H1 (cell line): Measurements from ENCODE around the gene FUNDC1. TPM values are rescaled to one million over a fixed set of nuclear protein-coding genes. Genes with fewer than 3 reads are reported as not detected.

Source experiments
- CEBPB ChIP-seq: IDR thresholded peaks from 2 replicates; pipeline ENCODE4 v1.6.1; 2012; ENCODE audit warnings: low read depth, low read length
- CHD1 ChIP-seq: IDR thresholded peaks from 2 replicates; pipeline ENCODE4 v1.6.1; 2012; ENCODE audit warnings: low read depth, low read length, improper control_type of control experiment
- CTCF ChIP-seq, 3 experiments: IDR thresholded peaks; 1 replicate in 2 of 3; 2 replicates in 1 of 3; pipeline versions ENCODE4 v1.5.1 to v1.6.1; 2011; ENCODE audit warnings: low read length in 3 of 3, mild to moderate bottlenecking in 3 of 3, inconsistent platforms in 2 of 3, low read depth in 1 of 3, moderate library complexity in 1 of 3; ENCODE audit not compliant: insufficient read depth in 1 of 3; ENCODE audit errors: control extremely low read depth in 1 of 3
- GABPA ChIP-seq: IDR thresholded peaks from 2 replicates; pipeline ENCODE4 v1.6.1; 2011; ENCODE audit warnings: mild to moderate bottlenecking, low read length, moderate library complexity, borderline replicate concordance; ENCODE audit not compliant: insufficient read depth
- KDM5A ChIP-seq: fragments of 200-600 bp; IDR thresholded peaks from 2 replicates; pipeline ENCODE4 v1.7.1; 2012; ENCODE audit warnings: mild to moderate bottlenecking, low read length, inconsistent platforms, mixed read lengths
- SIX5 ChIP-seq: IDR thresholded peaks from 2 replicates; pipeline ENCODE4 v1.6.1; 2011; ENCODE audit warnings: mild to moderate bottlenecking, low read depth, low read length
- TAF1 ChIP-seq: IDR thresholded peaks from 2 replicates; pipeline ENCODE4 v1.6.1; 2011; ENCODE audit warnings: mild to moderate bottlenecking, low read depth, low read length
- polyA plus RNA-seq, 7 experiments: library from polyadenylated mRNA; depleted of rRNA in 3 of 7; stranded (reverse) in 5 of 7; unstranded in 2 of 7; fragments of >200 nt in 5 of 7; fragments of 200-250 nt in 2 of 7; gene quantifications; 1 replicate in 5 of 7; 2 replicates in 1 of 7; 4 replicates in 1 of 7; pipeline versions ENCODE4 v1.2.1 to v1.2.3, GENCODE V29; 2011 to 2013; ENCODE audit warnings: missing spikeins in 2 of 7, mixed read lengths in 2 of 7
- total RNA-seq: library from RNA; stranded (reverse); fragmentation: NEBNext Ultra II Directional; extraction: Animal tissue kit (Norgen Biotek cat#: 25700); gene quantifications from 2 replicates; pipeline ENCODE4 v1.2.1, GENCODE V29; 2021

The FUNDC1 gene
- total and polyA plus RNA-seq, 2 of the 8 experiments (the other 6 are each of a cell fraction or from before 2014, with no cell fraction given), result 13.7 to 24.1 TPM

GRCh38 chrX:44482575-44482974, 60.1 kb downstream of the FUNDC1 start (continued):
- TF ChIP-seq CTCF (IDR thresholded peaks at IDR 0.05; ENCODE audit: control extremely low read depth in 1 of 3, insufficient read depth in 1 of 3, low read depth in 1 of 3, low read length in 3 of 3) (no peak), TAF1 (no peak), CHD1 (no peak), KDM5A (no peak), SIX5 (no peak), GABPA (no peak), CEBPB (no peak)
